PFSK-1 (cell line): Measurements from ENCODE around the gene KNSTRN.

Experiments
- FOXP2 ChIP-seq: optimal IDR thresholded peaks from 2 replicates; pipeline ENCODE3; 2011; ENCODE audit warnings: borderline replicate concordance, control low read depth, inconsistent platforms; ENCODE audit not compliant: insufficient read depth; ENCODE audit errors: extremely low read length, extremely low read depth
- POLR2AphosphoS5 ChIP-seq: IDR thresholded peaks from 2 replicates; pipeline ENCODE4 v1.6.1; 2012; ENCODE audit warnings: low read depth, mild to moderate bottlenecking, control low read depth, low read length, moderate library complexity
- REST ChIP-seq, 2 experiments: IDR thresholded peaks; 2 replicates each; pipeline versions ENCODE4 v1.6.1 to v1.8.0; 2011 to 2012; ENCODE audit warnings: low read depth in 2 of 2, low read length in 2 of 2, control low read depth in 1 of 2, inconsistent platforms in 1 of 2, mild to moderate bottlenecking in 1 of 2, moderate library complexity in 1 of 2; ENCODE audit not compliant: insufficient read depth in 1 of 2
- SIN3A ChIP-seq: IDR thresholded peaks from 2 replicates; pipeline ENCODE4 v1.6.1; 2012; ENCODE audit warnings: mild to moderate bottlenecking, low read length, moderate library complexity, borderline replicate concordance; ENCODE audit not compliant: insufficient read depth
- TAF1 ChIP-seq: IDR thresholded peaks from 2 replicates; pipeline ENCODE4 v1.6.1; 2012; ENCODE audit warnings: low read length, control low read depth, borderline replicate concordance; ENCODE audit not compliant: insufficient read depth

The KNSTRN gene

GRCh38 chr15:40339621-40339945 lies 42.9 kb upstream of the KNSTRN start:
- TF ChIP-seq POLR2AphosphoS5 = no peak
- TF ChIP-seq SIN3A = no peak
- no peak for TF ChIP-seq FOXP2
- no peak for TF ChIP-seq TAF1
- TF ChIP-seq REST (IDR thresholded peaks at IDR 0.05; ENCODE audit: insufficient read depth in 1 of 2, low read depth in 2 of 2, low read length in 2 of 2) = no peak

- TF ChIP-seq FOXP2 (no peak), TAF1 (no peak), SIN3A (no peak), REST (IDR thresholded peaks at IDR 0.05; ENCODE audit: insufficient read depth in 1 of 2, low read depth in 2 of 2, low read length in 2 of 2) (no peak), POLR2AphosphoS5 (no peak)
Observed at GRCh38 chr15:40340038-40340739, 42.3 kb upstream of the KNSTRN start.

GRCh38 chr15:40340740-40341400 lies 41.7 kb upstream of the KNSTRN start, which contains the start of gene CCDC9B:
Gene CCDC9B (minus strand): TSS chr15:40340939. CDS start chr15:40340819, 120 bp downstream.
- TF ChIP-seq POLR2AphosphoS5 = no peak
- no peak for TF ChIP-seq REST (IDR thresholded peaks at IDR 0.05; ENCODE audit: insufficient read depth in 1 of 2, low read depth in 2 of 2, low read length in 2 of 2)
- no peak for TF ChIP-seq FOXP2
- no peak for TF ChIP-seq SIN3A
- TF ChIP-seq TAF1 = no peak

- TF ChIP-seq TAF1 (no peak), POLR2AphosphoS5 (no peak), SIN3A (no peak), REST (IDR thresholded peaks at IDR 0.05; ENCODE audit: insufficient read depth in 1 of 2, low read depth in 2 of 2, low read length in 2 of 2) (no peak), FOXP2 (no peak)
Observed at GRCh38 chr15:40342416-40343320, 39.9 kb upstream of the KNSTRN start.
